Naive thymus-derived CD8-positive, alpha-beta T cell (primary cell): Measurements from ENCODE around the gene PARD3. TPM values are rescaled to one million over a fixed set of nuclear protein-coding genes. Genes with fewer than 3 reads are reported as not detected.

Experiments
- ATAC-seq, 2 donors: fragments of 150-1000 bp; cut with Tn5 transposase in 1 of 2; sonication (Bioruptor Pico), chemical (Tn5 transposase) in 1 of 2; 1 replicate in 1 of 2; 2 replicates in 1 of 2; pipeline ENCODE4 v1.10.0; 2021; ENCODE audit warnings: mild to moderate bottlenecking in 2 of 2, moderate library complexity in 2 of 2
- POLR2A ChIA-PET: fragments of 350-600 bp; sonication (Branson Sonifier 250); formaldehyde crosslinking; loops from one replicate; lab custom pipeline; 2021; ENCODE audit warnings: antibody characterized with exemption; lab: Charles Lee
- DNase-seq, 10 donors: peaks; one replicate each; pipeline versions ENCODE4 v3.0.0 to v3.0.0-alpha.2; 2020 to 2022
- H3K27ac Mint-ChIP-seq, 10 donors: one replicate each; pipeline ENCODE4 v1.8.0; 2020 to 2022; ENCODE audit warnings: mild to moderate bottlenecking in 10 of 10, mixed read lengths in 10 of 10, moderate library complexity in 4 of 10, inconsistent platforms in 1 of 10
- H3K27me3 Mint-ChIP-seq, 5 donors: one replicate each; pipeline ENCODE4 v1.8.0; 2021 to 2022; ENCODE audit warnings: mixed read lengths in 5 of 5
- H3K36me3 Mint-ChIP-seq, 3 donors: one replicate each; pipeline ENCODE4 v1.8.0; 2020 to 2022; ENCODE audit warnings: mixed read lengths in 3 of 3, mild to moderate bottlenecking in 2 of 3, inconsistent platforms in 1 of 3
- H3K4me1 Mint-ChIP-seq, 4 donors: one replicate each; pipeline ENCODE4 v1.8.0; 2021 to 2022; ENCODE audit warnings: mixed read lengths in 4 of 4
- H3K4me3 Mint-ChIP-seq, 10 donors: one replicate each; pipeline ENCODE4 v1.8.0; 2020 to 2022; ENCODE audit warnings: mild to moderate bottlenecking in 10 of 10, mixed read lengths in 10 of 10, moderate library complexity in 6 of 10, inconsistent platforms in 1 of 10
- H3K9me3 Mint-ChIP-seq, 9 donors: one replicate each; pipeline ENCODE4 v1.8.0; 2020 to 2022; ENCODE audit warnings: mixed read lengths in 9 of 9, mild to moderate bottlenecking in 3 of 9, inconsistent platforms in 1 of 9, moderate library complexity in 1 of 9
- polyA plus RNA-seq, 3 donors: library from polyadenylated mRNA; unstranded; fragments of 300-500 nt; fragmentation: Illumina TruSeq; gene quantifications; one replicate each; pipeline ENCODE4 v1.2.3, GENCODE V29; 2021
- total RNA-seq, 8 experiments: library from RNA in 2 of 8; stranded (reverse) in 2 of 8; gene quantifications; one replicate each; pipeline ENCODE4 v1.2.3 and lab custom pipeline; 2021 to 2026

Gene PARD3
- total and polyA plus RNA-seq, 5 experiments from 2014 or later: 0.10 to 0.51 (median 0.18) TPM

GRCh38 chr10:34697351-34698247 is 117.5 kb downstream of the PARD3 start:
- Mint-ChIP-seq H3K9me3 (no peaks in the 10 kb centered on the region), H3K36me3 (no peaks in the 10 kb centered on the region), H3K4me3 (no peak overlapping the region), H3K27me3 (peaks cover 0 to 8% (median 0%) of the 10 kb centered on the region in 5 donors), H3K4me1 (no peaks in the 10 kb centered on the region), H3K27ac (no peak overlapping the region)
- no peak for ATAC-seq
- DNase-seq: no peak
- POLR2A ChIA-PET: no interaction called here

GRCh38 chr10:34696423-34696822 is 118.7 kb downstream of the PARD3 start:
- peaks cover 0 to 9% (median 0%) of the 10 kb centered on the region in 5 donors for H3K27me3 Mint-ChIP-seq
- POLR2A ChIA-PET: no interaction called here
- no peaks in the 10 kb centered on the region for H3K4me1 Mint-ChIP-seq
- no peak for ATAC-seq
- DNase-seq: no peak
- no peak overlapping the region for H3K27ac Mint-ChIP-seq
- no peaks in the 10 kb centered on the region for H3K9me3 Mint-ChIP-seq
- no peaks in the 10 kb centered on the region for H3K36me3 Mint-ChIP-seq
- no peak overlapping the region for H3K4me3 Mint-ChIP-seq

GRCh38 chr10:34690383-34691049 is 124.6 kb downstream of the PARD3 start:
- Mint-ChIP-seq H3K4me3 (no peak overlapping the region), H3K9me3 (no peaks in the 10 kb centered on the region), H3K36me3 (no peaks in the 10 kb centered on the region), H3K27me3 (peaks cover 0 to 7% (median 2%) of the 10 kb centered on the region in 5 donors), H3K27ac (no peak overlapping the region), H3K4me1 (no peaks in the 10 kb centered on the region)
- POLR2A ChIA-PET: no interaction called here
- no peak for ATAC-seq
- no peak for DNase-seq

- no peak for DNase-seq
- Mint-ChIP-seq H3K27ac (no peak overlapping the region), H3K9me3 (no peaks in the 10 kb centered on the region), H3K4me1 (no peaks in the 10 kb centered on the region), H3K36me3 (no peaks in the 10 kb centered on the region), H3K27me3 (peaks cover 0 to 6% (median 2%) of the 10 kb centered on the region in 5 donors), H3K4me3 (no peak overlapping the region)
- POLR2A ChIA-PET: no interaction called here
- no peak for ATAC-seq
Measured at GRCh38 chr10:34689053-34689452, 126.0 kb downstream of the PARD3 start.

- no peak overlapping the region for H3K27ac Mint-ChIP-seq
- POLR2A ChIA-PET: no interaction called here
- H3K36me3 Mint-ChIP-seq: no peaks in the 10 kb centered on the region
- H3K9me3 Mint-ChIP-seq: no peaks in the 10 kb centered on the region
- H3K4me3 Mint-ChIP-seq: no peak overlapping the region
- ATAC-seq (no peak), DNase-seq (no peak)
- H3K27me3 Mint-ChIP-seq: peaks cover 0 to 5% (median 2%) of the 10 kb centered on the region in 5 donors
- no peaks in the 10 kb centered on the region for H3K4me1 Mint-ChIP-seq
Measured at GRCh38 chr10:34687434-34688210, 127.5 kb downstream of the PARD3 start.

GRCh38 chr10:34682580-34682979 is 132.5 kb downstream of the PARD3 start:
- peaks cover 0 to 9% (median 0%) of the 10 kb centered on the region in 5 donors for H3K27me3 Mint-ChIP-seq
- no peaks in the 10 kb centered on the region for H3K36me3 Mint-ChIP-seq
- ATAC-seq (no peak), DNase-seq (no peak)
- H3K27ac Mint-ChIP-seq: no peak overlapping the region
- no peaks in the 10 kb centered on the region for H3K9me3 Mint-ChIP-seq
- POLR2A ChIA-PET: no interaction called here
- no peak overlapping the region for H3K4me3 Mint-ChIP-seq
- H3K4me1 Mint-ChIP-seq: no peaks in the 10 kb centered on the region

DNA sequence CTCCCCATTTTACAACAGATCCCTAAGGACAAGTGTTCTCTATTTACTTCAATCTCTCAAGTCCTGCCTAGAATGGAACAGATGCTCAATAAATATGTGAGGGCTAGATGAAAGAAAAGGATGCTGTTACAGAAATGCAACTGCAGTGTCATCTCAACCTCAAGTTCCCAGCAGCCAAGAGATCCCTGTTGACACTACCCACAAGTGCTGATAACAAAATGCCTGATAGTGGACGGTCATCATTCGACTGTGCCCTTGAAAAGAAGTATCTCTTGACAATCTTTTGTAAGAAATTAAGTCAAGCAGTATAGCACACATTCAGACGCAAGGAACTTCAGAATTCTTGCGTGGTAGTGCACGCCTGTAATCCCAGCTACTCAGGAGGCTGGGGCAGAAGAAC is 133.2 kb downstream of the PARD3 start:
- ATAC-seq (no peak), DNase-seq (no peak)
- POLR2A ChIA-PET: no interaction called here
- Mint-ChIP-seq H3K4me3 (no peak overlapping the region), H3K27ac (no peak overlapping the region), H3K9me3 (no peaks in the 10 kb centered on the region), H3K36me3 (no peaks in the 10 kb centered on the region), H3K4me1 (no peaks in the 10 kb centered on the region), H3K27me3 (peaks cover 0 to 9% (median 0%) of the 10 kb centered on the region in 5 donors)

GRCh38 chr10:34679177-34679576 is 135.9 kb downstream of the PARD3 start:
- Mint-ChIP-seq H3K27ac (no peak overlapping the region), H3K4me3 (no peak overlapping the region), H3K36me3 (no peaks in the 10 kb centered on the region), H3K4me1 (no peaks in the 10 kb centered on the region), H3K27me3 (peaks cover 0 to 9% (median 0%) of the 10 kb centered on the region in 5 donors), H3K9me3 (no peaks in the 10 kb centered on the region)
- ATAC-seq (no peak), DNase-seq (no peak)
- POLR2A ChIA-PET: no interaction called here

DNA sequence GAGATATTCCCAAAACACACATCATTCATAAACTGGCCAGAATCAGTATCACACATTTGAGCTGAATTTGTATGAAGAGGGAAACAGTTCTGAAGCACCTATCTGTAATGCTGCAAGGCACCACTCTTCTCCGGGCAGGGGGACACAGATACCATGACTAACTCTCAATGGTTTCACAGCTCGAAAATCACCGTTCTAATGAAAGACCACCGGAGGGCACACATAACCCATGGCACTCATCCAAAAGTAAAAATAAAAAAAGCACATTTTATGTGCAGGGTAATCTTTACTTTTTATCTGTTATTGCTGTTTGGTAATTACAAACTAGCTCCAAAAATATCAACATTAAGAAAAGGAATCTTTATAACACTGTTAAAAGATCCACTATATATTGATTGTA is 137.5 kb downstream of the PARD3 start:
- POLR2A ChIA-PET: no interaction called here
- Mint-ChIP-seq H3K36me3 (no peaks in the 10 kb centered on the region), H3K4me3 (no peak overlapping the region), H3K27me3 (peaks cover 0 to 9% (median 0%) of the 10 kb centered on the region in 5 donors), H3K27ac (no peak overlapping the region), H3K9me3 (no peaks in the 10 kb centered on the region), H3K4me1 (no peaks in the 10 kb centered on the region)
- ATAC-seq (no peak), DNase-seq (no peak)

DNA sequence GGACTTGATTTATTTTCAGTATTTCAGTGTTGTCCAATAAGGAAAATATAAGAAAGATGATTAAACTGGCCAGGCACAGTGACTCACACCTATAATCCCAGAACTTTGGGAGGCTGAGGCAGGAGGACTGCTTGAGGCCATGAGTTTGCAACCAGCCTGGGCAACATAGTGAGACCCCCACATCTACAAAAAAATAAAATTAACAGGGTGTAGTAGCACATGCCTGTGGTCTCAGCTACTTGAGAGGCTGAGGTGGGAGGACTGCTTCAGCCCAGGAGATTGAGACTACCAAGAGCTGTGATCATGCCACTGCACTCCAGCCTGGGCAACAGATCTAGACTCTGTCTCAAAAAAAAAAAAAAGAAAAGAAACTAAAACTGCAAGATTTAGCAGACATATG is 138.0 kb downstream of the PARD3 start:
- Mint-ChIP-seq H3K27ac (no peak overlapping the region), H3K27me3 (peaks cover 0 to 9% (median 0%) of the 10 kb centered on the region in 5 donors), H3K4me1 (no peaks in the 10 kb centered on the region), H3K9me3 (no peaks in the 10 kb centered on the region), H3K4me3 (no peak overlapping the region), H3K36me3 (no peaks in the 10 kb centered on the region)
- ATAC-seq (no peak), DNase-seq (no peak)
- POLR2A ChIA-PET: no interaction called here

GRCh38 chr10:34674176-34674575 is 140.9 kb downstream of the PARD3 start:
- ATAC-seq: no peak
- DNase-seq: no peak
- Mint-ChIP-seq H3K4me3 (no peak overlapping the region), H3K27ac (no peak overlapping the region), H3K27me3 (peaks cover 0 to 5% (median under 1%) of the 10 kb centered on the region in 5 donors), H3K9me3 (no peaks in the 10 kb centered on the region), H3K36me3 (no peaks in the 10 kb centered on the region), H3K4me1 (no peaks in the 10 kb centered on the region)
- POLR2A ChIA-PET: no interaction called here

GRCh38 chr10:34670081-34670480 is 145.0 kb downstream of the PARD3 start:
- no peaks in the 10 kb centered on the region for H3K36me3 Mint-ChIP-seq
- no peaks in the 10 kb centered on the region for H3K4me1 Mint-ChIP-seq
- no peaks in the 10 kb centered on the region for H3K9me3 Mint-ChIP-seq
- POLR2A ChIA-PET: no interaction called here
- H3K27me3 Mint-ChIP-seq: peaks cover 0 to 4% (median 0%) of the 10 kb centered on the region in 5 donors
- H3K4me3 Mint-ChIP-seq: no peak overlapping the region
- no peak overlapping the region for H3K27ac Mint-ChIP-seq
- DNase-seq: no peak
- peak in 1 of 2 donors; percentile 12 for ATAC-seq

- POLR2A ChIA-PET: no interaction called here
- Mint-ChIP-seq H3K4me1 (no peaks in the 10 kb centered on the region), H3K27me3 (peaks cover 0 to 4% (median 0%) of the 10 kb centered on the region in 5 donors), H3K4me3 (no peak overlapping the region), H3K9me3 (no peaks in the 10 kb centered on the region), H3K27ac (no peak overlapping the region), H3K36me3 (no peaks in the 10 kb centered on the region)
- ATAC-seq: no peak
- no peak for DNase-seq
Measured at GRCh38 chr10:34669079-34669478, 146.0 kb downstream of the PARD3 start.
